H1 (cell line): ENCODE measurements around the gene FAM81A. TPM values are rescaled to one million over a fixed set of nuclear protein-coding genes. Genes with fewer than 3 reads are reported as not detected.
"Not testable (repeated sequence)": the region's sequence is repeated elsewhere in the genome, so short reads cannot be mapped to it uniquely, and the experiment has no call there.

Experiments used
- CTCF ChIA-PET: fragments of 300-600 bp; sonication (Branson Sonifier 250); formaldehyde crosslinking; loops from one replicate; lab custom pipeline; 2021; ENCODE audit not compliant: partially characterized antibody; lab: Charles Lee
- POLR2A ChIA-PET: fragments of 300-600 bp; sonication (Branson Sonifier 250); formaldehyde crosslinking; loops from one replicate; lab custom pipeline; 2021; ENCODE audit warnings: inconsistent platforms; ENCODE audit not compliant: partially characterized antibody; lab: Charles Lee
- DNase-seq, 2 experiments: peaks; one replicate each; pipeline versions ENCODE4 v3.0.0 to v3.0.0-alpha.2; 2010 to 2022; ENCODE audit warnings: low spot score in 2 of 2, low read depth in 1 of 2, mixed read lengths in 1 of 2
- FAIRE-seq: peaks from 2 replicates; lab custom pipeline; 2011; peaks lifted over from hg19 to GRCh38; lab: Jason Lieb, UNC
- H2AFZ ChIP-seq: 2 replicates; pipeline ENCODE4 v1.8.1; 2012; ENCODE audit warnings: low read length, inconsistent platforms
- H2AK5ac ChIP-seq: 2 replicates; pipeline ENCODE4 v1.6.1; 2013; ENCODE audit warnings: low read depth, low read length
- H2BK120ac ChIP-seq: replicated peaks from 2 replicates; pipeline ENCODE3; 2013; ENCODE audit warnings: low read depth, low read length, inconsistent platforms
- H2BK12ac ChIP-seq: 2 replicates; pipeline ENCODE4 v1.6.1; 2013; ENCODE audit warnings: low read depth, low read length
- H2BK15ac ChIP-seq: 2 replicates; pipeline ENCODE4 v1.6.1; 2013; ENCODE audit warnings: low read length
- H2BK20ac ChIP-seq: 2 replicates; pipeline ENCODE4 v1.6.1; 2013; ENCODE audit warnings: low read length
- H2BK5ac ChIP-seq: 2 replicates; pipeline ENCODE4 v1.6.1; 2013; ENCODE audit warnings: low read depth, low read length
- H3K14ac ChIP-seq: 2 replicates; pipeline ENCODE4 v1.6.1; 2013; ENCODE audit warnings: inconsistent platforms; ENCODE audit not compliant: insufficient read length
- H3K18ac ChIP-seq: 2 replicates; pipeline ENCODE4 v1.6.1; 2013; ENCODE audit warnings: low read length; ENCODE audit errors: extremely low read depth
- H3K23ac ChIP-seq: 2 replicates; pipeline ENCODE4 v1.6.1; 2013; ENCODE audit warnings: inconsistent platforms; ENCODE audit not compliant: insufficient read length
- H3K23me2 ChIP-seq: 2 replicates; pipeline ENCODE4 v1.6.1; 2013; ENCODE audit warnings: low read depth, low read length
- H3K27ac ChIP-seq: 2 replicates; pipeline ENCODE4 v1.6.1; 2011; ENCODE audit warnings: low read depth, low read length, inconsistent platforms
- H3K27me3 ChIP-seq, 4 experiments: replicated peaks in 1 of 4; 1 replicate in 1 of 4; 2 replicates in 3 of 4; pipeline versions ENCODE4 v1.6.1 to v1.8.1; 2011 to 2013; ENCODE audit warnings: low read length in 3 of 4, mild to moderate bottlenecking in 3 of 4, inconsistent platforms in 2 of 4, mixed read lengths in 2 of 4, moderate library complexity in 1 of 4; ENCODE audit not compliant: control insufficient read depth in 3 of 4, insufficient read depth in 3 of 4; ENCODE audit errors: extremely low read depth in 1 of 4
- H3K36me3 ChIP-seq, 4 experiments: 2 replicates each; pipeline versions ENCODE4 v1.6.1 to v1.8.1; 2011 to 2013; ENCODE audit warnings: mild to moderate bottlenecking in 4 of 4, low read length in 3 of 4, moderate library complexity in 2 of 4, control low read depth in 1 of 4, inconsistent platforms in 1 of 4; ENCODE audit not compliant: insufficient read depth in 4 of 4, control insufficient read depth in 2 of 4
- H3K4ac ChIP-seq: replicated peaks from 2 replicates; pipeline ENCODE3; 2013; ENCODE audit warnings: low read length, low read depth, mixed read lengths, inconsistent platforms; ENCODE audit not compliant: insufficient read length
- H3K4me1 ChIP-seq, 4 experiments: replicated peaks in 1 of 4; 1 replicate in 1 of 4; 2 replicates in 3 of 4; pipeline versions ENCODE4 v1.6.1 to v1.8.1; 2011 to 2013; ENCODE audit warnings: low read length in 3 of 4, inconsistent platforms in 2 of 4, mixed read lengths in 1 of 4; ENCODE audit not compliant: insufficient read depth in 4 of 4, control insufficient read depth in 3 of 4
- H3K4me2 ChIP-seq, 2 experiments: 2 replicates each; pipeline versions ENCODE4 v1.6.1 to v1.8.1; 2011 to 2013; ENCODE audit warnings: low read depth in 2 of 2, low read length in 2 of 2, control low read depth in 1 of 2, inconsistent platforms in 1 of 2, mild to moderate bottlenecking in 1 of 2; ENCODE audit not compliant: insufficient read depth in 1 of 2
- H3K4me3 ChIP-seq, 4 experiments: fragments of 200-600, 300-600 bp in 1 of 4; sonication (generic), shearing (Covaris generic), sonication (Bioruptor Twin) in 1 of 4; 2 replicates each; pipeline versions ENCODE4 v1.5.1 to v1.8.1; 2011 to 2016; ENCODE audit warnings: low read length in 4 of 4, low read depth in 3 of 4, control low read depth in 2 of 4, inconsistent platforms in 2 of 4, mild to moderate bottlenecking in 2 of 4, mixed read lengths in 1 of 4, moderate library complexity in 1 of 4; ENCODE audit not compliant: insufficient read depth in 2 of 4; ENCODE audit errors: extremely low read depth in 1 of 4
- H3K56ac ChIP-seq: replicated peaks from 2 replicates; pipeline ENCODE3; 2013; ENCODE audit warnings: low read depth, mild to moderate bottlenecking, mixed read lengths, low read length, inconsistent platforms; ENCODE audit not compliant: insufficient read length
- H3K79me1 ChIP-seq: 2 replicates; pipeline ENCODE4 v1.6.1; 2013; ENCODE audit warnings: low read depth, low read length, control low read depth
- H3K79me2 ChIP-seq, 2 experiments: 2 replicates each; pipeline versions ENCODE4 v1.6.1 to v1.8.1; 2012 to 2013; ENCODE audit warnings: low read length in 2 of 2, mild to moderate bottlenecking in 2 of 2, inconsistent platforms in 1 of 2; ENCODE audit not compliant: insufficient read depth in 2 of 2, control insufficient read depth in 1 of 2
- H3K9ac ChIP-seq, 4 experiments: replicated peaks in 1 of 4; 1 replicate in 1 of 4; 2 replicates in 3 of 4; pipeline versions ENCODE4 v1.6.1 to v1.8.1; 2011 to 2013; ENCODE audit warnings: low read depth in 3 of 4, low read length in 3 of 4, control low read depth in 2 of 4, mild to moderate bottlenecking in 2 of 4, moderate library complexity in 2 of 4, inconsistent platforms in 1 of 4; ENCODE audit errors: extremely low read depth in 1 of 4
- H3K9me3 ChIP-seq, 2 experiments: 2 replicates each; pipeline versions ENCODE4 v1.6.1 to v1.8.1; 2012 to 2013; ENCODE audit warnings: mild to moderate bottlenecking in 2 of 2, moderate library complexity in 2 of 2, control low read depth in 1 of 2, inconsistent platforms in 1 of 2, low read depth in 1 of 2, low read length in 1 of 2, mixed read lengths in 1 of 2; ENCODE audit not compliant: insufficient read depth in 2 of 2
- H4K20me1 ChIP-seq, 2 experiments: replicated peaks in 1 of 2; 2 replicates each; pipeline versions ENCODE3 to v1.8.1; 2011 to 2013; ENCODE audit warnings: inconsistent platforms in 2 of 2, low read length in 2 of 2, mild to moderate bottlenecking in 1 of 2; ENCODE audit not compliant: insufficient read depth in 2 of 2, control insufficient read depth in 1 of 2
- H4K5ac ChIP-seq: 2 replicates; pipeline ENCODE4 v1.6.1; 2013; ENCODE audit warnings: low read length, low read depth, mixed read lengths, inconsistent platforms; ENCODE audit not compliant: insufficient read length
- H4K8ac ChIP-seq: 2 replicates; pipeline ENCODE4 v1.8.0; 2013; ENCODE audit warnings: mild to moderate bottlenecking, moderate library complexity, low read length, inconsistent platforms; ENCODE audit not compliant: insufficient read depth; ENCODE audit errors: extremely low read depth
- H4K91ac ChIP-seq: replicated peaks from 2 replicates; pipeline ENCODE3; 2013; ENCODE audit warnings: low read length, mixed read lengths, inconsistent platforms; ENCODE audit not compliant: insufficient read length
- CBX8 ChIP-seq: fragments of 300-800, 300-1000 bp; sonication (generic); IDR thresholded peaks from 2 replicates; pipeline ENCODE4 v1.7.1; 2016; ENCODE audit warnings: low read depth, low read length, borderline replicate concordance
- FOSL1 ChIP-seq: IDR thresholded peaks from 2 replicates; pipeline ENCODE4 v1.6.1; 2011; ENCODE audit warnings: mild to moderate bottlenecking, low read depth, low read length, moderate library complexity; ENCODE audit not compliant: insufficient read depth
- HDAC6 ChIP-seq: IDR thresholded peaks from one replicate; pipeline ENCODE4 v1.7.1; 2012; ENCODE audit warnings: low read depth, mild to moderate bottlenecking, inconsistent platforms, low read length, moderate library complexity
- PHF8 ChIP-seq: fragments of 200-600 bp; sonication (generic); conservative IDR thresholded peaks from 2 replicates; pipeline ENCODE4 v1.7.1; 2012; ENCODE audit warnings: low read depth, mild to moderate bottlenecking, inconsistent platforms, low read length, moderate library complexity
- SP1 ChIP-seq: IDR thresholded peaks from 2 replicates; pipeline ENCODE4 v1.6.1; 2011; ENCODE audit warnings: low read depth, low read length
- SP4 ChIP-seq: IDR thresholded peaks from 2 replicates; pipeline ENCODE4 v1.6.1; 2012; ENCODE audit warnings: low read length, inconsistent platforms
- WGBS, 2 experiments: shearing (Covaris generic) in 1 of 2; methylation state at CpG; one replicate each; pipeline versions ENCODE4 v1.1.6 to v1.1.7; 2013 to 2015; ENCODE audit warnings: low lambda C conversion rate in 2 of 2, mixed read lengths in 2 of 2, inconsistent platforms in 1 of 2, low coverage in 1 of 2, missing lambda C conversion rate in 1 of 2; ENCODE audit not compliant: insufficient replicate concordance in 2 of 2, insufficient coverage in 1 of 2, insufficient read length in 1 of 2; ENCODE audit errors: extremely low coverage in 1 of 2, missing lambda C conversion rate in 1 of 2; 5-methylcytosine and 5-hydroxymethylcytosine counted together
- polyA plus RNA-seq, 7 experiments: library from polyadenylated mRNA; depleted of rRNA in 3 of 7; stranded (reverse) in 5 of 7; unstranded in 2 of 7; fragments of >200 nt in 5 of 7; fragments of 200-250 nt in 2 of 7; gene quantifications; 1 replicate in 5 of 7; 2 replicates in 1 of 7; 4 replicates in 1 of 7; pipeline versions ENCODE4 v1.2.1 to v1.2.3, GENCODE V29; 2011 to 2013; ENCODE audit warnings: missing spikeins in 2 of 7, mixed read lengths in 2 of 7
- total RNA-seq: library from RNA; stranded (reverse); fragmentation: NEBNext Ultra II Directional; extraction: Animal tissue kit (Norgen Biotek cat#: 25700); gene quantifications from 2 replicates; pipeline ENCODE4 v1.2.1, GENCODE V29; 2021
- TF ChIP-seq, protein P1 (sequence below): IDR thresholded peaks from 2 replicates; pipeline ENCODE4 v1.6.1; 2011; ENCODE audit warnings: low read depth, mild to moderate bottlenecking, low read length; ENCODE audit not compliant: insufficient read depth

FAM81A gene
- total and polyA plus RNA-seq, 2 of the 8 experiments (the other 6 are each of a cell fraction or from before 2014, with no cell fraction given), result 0.56 to 3.0 TPM

DNA sequence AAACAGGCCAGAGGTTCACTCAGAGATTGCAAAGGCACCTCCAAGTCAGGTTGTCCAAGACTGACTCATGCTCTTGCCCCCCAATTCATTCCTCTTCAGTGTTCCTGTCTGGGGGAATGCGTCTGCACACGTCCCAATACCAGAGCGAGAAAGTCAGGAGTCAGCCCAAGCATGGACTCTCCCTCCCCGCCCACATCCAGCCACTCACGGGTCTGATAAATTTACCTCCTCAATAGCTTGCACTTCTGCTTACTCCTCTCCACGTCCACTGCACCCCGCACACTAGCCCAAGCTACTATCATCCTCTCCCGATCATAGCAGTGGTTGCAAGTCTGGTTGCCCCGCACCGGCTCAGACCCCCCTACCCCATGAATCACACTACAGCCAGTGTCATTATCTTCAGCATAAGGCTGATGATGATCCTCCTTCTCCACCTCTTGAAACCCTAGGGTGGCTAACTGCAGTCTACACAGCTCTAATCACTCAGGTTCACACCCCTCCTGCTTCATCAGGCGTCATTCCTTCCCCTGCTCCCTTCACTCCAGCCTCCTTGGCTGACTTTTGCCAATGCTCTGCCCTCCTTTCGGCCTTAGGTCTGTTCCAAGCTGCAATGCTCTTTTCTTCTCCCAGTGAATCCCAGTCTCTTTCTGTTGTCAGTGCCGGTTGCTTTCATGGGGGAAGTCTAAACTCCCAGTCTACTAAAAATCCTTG, 37.7 kb upstream of the FAM81A start (continued):
- TF ChIP-seq PHF8 (no peak), CBX8 (no peak), HDAC6 (no peak), SP1 (no peak), SP4 (no peak), FOSL1 (no peak)
- TF ChIP-seq, protein P1, sequence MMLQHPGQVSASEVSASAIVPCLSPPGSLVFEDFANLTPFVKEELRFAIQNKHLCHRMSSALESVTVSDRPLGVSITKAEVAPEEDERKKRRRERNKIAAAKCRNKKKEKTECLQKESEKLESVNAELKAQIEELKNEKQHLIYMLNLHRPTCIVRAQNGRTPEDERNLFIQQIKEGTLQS, result no peak

DNA sequence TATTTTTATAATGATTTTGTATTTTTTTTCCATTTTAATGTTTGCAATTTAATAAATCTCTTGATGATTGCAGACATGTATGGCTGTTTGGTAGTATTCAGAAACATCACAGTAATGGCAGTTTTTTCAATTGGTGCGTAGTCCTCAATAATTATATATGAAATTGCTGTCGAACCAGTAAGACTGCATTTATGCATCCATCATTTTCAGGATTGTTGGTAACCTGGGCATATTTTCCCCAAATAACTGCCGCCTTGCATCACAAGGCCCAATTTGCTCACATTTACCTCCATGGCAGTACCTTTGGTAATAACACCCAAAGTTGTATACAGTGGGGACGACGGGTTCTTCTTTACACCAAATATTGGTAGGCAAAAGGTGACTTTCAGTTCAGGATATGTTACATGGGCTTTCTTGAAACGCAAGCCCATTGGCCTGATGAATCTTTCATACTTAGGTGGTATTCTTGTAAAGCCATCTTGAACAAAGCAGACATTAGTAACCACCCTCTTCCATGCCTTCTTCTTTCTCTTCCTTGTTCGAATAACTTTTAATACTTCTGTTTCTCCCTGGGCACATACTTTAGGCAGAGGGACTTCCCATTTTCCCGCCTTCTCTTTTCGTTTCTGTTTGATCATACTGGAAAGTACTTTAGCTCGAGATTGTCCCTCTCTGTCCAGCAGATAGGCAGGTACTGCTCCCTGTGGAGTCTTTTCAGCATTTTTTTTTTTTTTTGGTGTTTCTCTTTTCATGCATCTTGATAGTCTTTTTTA, 36.7 kb upstream of the FAM81A start:
- H3K4ac ChIP-seq, H2BK15ac ChIP-seq, H3K27ac ChIP-seq, H4K5ac ChIP-seq, H2BK20ac ChIP-seq, H4K91ac ChIP-seq, H3K23ac ChIP-seq, H2BK120ac ChIP-seq, H2BK12ac ChIP-seq, H3K9ac ChIP-seq, H2BK5ac ChIP-seq, DNase-seq, CTCF ChIA-PET, FAIRE-seq, H3K18ac ChIP-seq, H3K14ac ChIP-seq, H2AFZ ChIP-seq, H4K20me1 ChIP-seq, H3K79me1 ChIP-seq, H4K8ac ChIP-seq, H2AK5ac ChIP-seq, H3K9me3 ChIP-seq, H3K56ac ChIP-seq, H3K23me2 ChIP-seq, H3K79me2 ChIP-seq, H3K36me3 ChIP-seq: not testable (repeated sequence)
- H3K4me3 ChIP-seq, result peak overlapping the region in 1 of 4 experiments; percentile 14; a peak in 2 of 8 replicates
- 79% methylated on average over 10 of the region's 10 CpGs; no CpG with 5 or more reads in 1 of the 2 experiments for WGBS, 2 experiments
- H3K27me3 ChIP-seq, result peaks cover 0 to 10% (median 3%) of the 10 kb centered on the region in 4 experiments; a peak in 6 of 7 replicates
- 0 out of 4 replicates have a peak overlapping the region, but pooled peaks have one; percentile 2 to 21 for H3K4me2 ChIP-seq
- POLR2A ChIA-PET, result interaction anchor here (0.6 to 1.3 kb wide), 2 partner anchors 29 to 136 kb away, joined by 3 to 4 read pairs; partner anchors contain the start of gene MYO1E
- peaks cover 8 to 18% (median 13%) of the 10 kb centered on the region in 4 experiments; a peak in 5 of 7 replicates for H3K4me1 ChIP-seq
